ENCODE results near the gene STOML2.

The STOML2 gene

GRCh38 chr9:35071814-35072460, 31.0 kb downstream of the STOML2 start:
- peak; percentile 79 to 80 for DNase-seq

DNA sequence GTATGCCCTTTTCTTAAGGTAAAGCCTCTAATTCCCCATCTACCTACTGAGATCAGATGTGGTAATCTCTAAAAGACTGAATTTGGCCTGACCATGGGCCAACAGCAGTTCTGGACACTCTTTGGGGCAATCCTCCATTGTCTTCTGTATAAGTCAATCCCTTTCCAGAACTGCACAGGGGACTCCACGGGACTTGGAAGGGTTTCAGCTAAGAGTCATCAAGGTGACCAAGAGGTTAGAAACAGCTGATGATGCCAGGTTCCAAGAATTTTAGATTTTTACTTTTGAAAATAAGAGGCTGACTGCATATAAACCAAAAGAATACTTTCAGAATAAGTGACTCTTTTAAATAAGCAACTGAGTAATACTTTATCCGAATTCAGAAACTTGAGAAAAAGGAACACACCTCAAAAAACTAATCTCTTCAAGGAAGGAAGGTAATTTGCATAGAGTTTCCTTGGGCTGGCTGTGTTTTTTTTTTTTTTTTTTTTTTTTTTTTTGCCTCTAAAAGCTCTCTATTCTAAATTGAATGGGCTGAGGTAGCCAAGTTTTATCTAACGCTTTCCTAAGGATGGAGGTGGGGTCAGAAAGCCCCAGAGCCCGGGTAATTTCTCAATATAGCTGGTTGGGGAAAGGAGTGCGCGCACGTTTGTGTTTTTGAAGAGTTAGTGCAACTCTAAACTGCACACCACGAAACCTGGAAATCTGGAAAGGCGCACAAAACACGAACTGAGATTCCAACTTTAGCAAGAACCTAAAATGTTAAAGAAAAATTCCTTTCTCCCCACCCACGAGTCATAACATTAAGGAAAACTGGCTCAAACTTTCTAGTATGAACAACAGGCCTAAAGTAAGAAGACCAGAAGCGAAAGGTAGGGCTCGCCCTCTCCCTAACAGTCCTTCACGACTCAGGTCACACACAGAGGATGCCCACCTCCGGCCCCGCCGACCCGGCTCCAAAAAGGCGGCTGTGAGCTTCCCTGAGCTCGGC, 31.8 kb downstream of the STOML2 start:
- no peak for DNase-seq

GRCh38 chr9:35069020-35069419, 33.9 kb downstream of the STOML2 start:
- no peak for DNase-seq

DNA sequence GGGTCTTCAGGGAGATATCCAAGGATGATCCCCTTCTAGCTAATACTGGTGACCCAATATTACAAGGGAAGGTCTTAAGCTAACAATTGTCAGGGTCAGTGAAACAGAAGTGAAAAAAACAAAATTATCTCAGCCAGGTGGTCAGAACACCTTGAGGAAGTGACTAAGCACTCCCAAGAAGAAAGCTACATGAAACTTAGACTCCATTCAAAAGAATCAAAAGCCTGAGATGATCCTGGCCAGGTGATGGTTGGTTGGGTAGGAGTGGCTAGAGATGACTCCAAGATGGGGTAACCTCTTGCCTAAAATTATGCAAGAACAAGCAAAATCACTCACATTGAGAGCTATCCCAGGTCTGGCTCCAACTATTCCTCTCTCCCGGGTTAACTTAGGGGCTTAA, 35.9 kb downstream of the STOML2 start:
- no peak for DNase-seq

- DNase-seq, result no peak
Observed at GRCh38 chr9:35060548-35061207, 42.3 kb downstream of the STOML2 start.

DNA sequence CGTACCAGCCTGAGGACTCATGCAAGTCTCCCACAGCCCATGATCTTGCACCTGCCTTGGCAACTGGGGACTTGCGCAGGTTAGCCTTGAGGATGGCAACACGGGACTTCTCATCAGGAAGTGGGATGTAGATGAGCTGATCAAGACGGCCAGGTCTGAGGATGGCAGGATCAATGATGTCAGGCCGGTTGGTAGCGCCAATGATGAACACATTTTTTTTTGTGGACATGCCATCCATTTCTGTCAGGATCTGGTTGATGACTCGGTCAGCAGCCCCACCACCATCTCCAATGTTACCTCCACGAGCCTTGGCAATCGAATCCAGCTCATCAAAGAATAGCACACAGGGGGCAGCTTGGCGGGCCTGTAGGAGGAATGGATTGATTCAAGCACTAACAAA, 43.5 kb downstream of the STOML2 start:
- DNase-seq, result no peak

- no peak for DNase-seq
Observed at GRCh38 chr9:35057271-35057620, 45.7 kb downstream of the STOML2 start.

GRCh38 chr9:35056571-35057270, 46.2 kb downstream of the STOML2 start:
- DNase-seq, result no peak

- DNase-seq, result no peak
Observed at GRCh38 chr9:35054871-35055644, 47.9 kb downstream of the STOML2 start.

- DNase-seq, result no peak
Observed at GRCh38 chr9:35054185-35054835, 48.6 kb downstream of the STOML2 start.

- DNase-seq, result peak; percentile 44 to 57
Observed at GRCh38 chr9:35051069-35051967, 51.6 kb downstream of the STOML2 start.
